ENCODE data around the gene C10orf88.

The C10orf88 gene

DNA sequence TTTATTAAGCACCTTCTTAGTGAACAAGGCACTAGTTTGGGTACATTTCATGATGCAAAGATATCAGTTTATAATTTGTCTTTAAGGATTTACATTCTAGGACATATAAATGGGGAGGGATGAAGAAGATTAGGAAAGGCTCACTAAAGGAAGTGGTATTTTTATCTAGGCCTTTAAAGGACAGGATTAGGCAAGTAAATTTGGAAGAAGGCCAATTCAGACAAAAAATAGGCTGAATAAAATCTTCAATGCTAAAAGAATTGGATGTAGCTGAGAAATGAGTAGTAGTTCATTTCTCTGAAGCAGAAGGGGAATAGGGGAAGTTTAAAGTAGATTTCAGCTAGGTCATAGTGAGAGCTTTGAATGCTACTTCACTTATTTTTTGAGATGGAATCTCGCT, 69.9 kb downstream of the C10orf88 start:
- no peak overlapping the region for H3K4me3 ChIP-seq (ENCODE audit: low read depth, low read length)
- TF ChIP-seq, protein P1, sequence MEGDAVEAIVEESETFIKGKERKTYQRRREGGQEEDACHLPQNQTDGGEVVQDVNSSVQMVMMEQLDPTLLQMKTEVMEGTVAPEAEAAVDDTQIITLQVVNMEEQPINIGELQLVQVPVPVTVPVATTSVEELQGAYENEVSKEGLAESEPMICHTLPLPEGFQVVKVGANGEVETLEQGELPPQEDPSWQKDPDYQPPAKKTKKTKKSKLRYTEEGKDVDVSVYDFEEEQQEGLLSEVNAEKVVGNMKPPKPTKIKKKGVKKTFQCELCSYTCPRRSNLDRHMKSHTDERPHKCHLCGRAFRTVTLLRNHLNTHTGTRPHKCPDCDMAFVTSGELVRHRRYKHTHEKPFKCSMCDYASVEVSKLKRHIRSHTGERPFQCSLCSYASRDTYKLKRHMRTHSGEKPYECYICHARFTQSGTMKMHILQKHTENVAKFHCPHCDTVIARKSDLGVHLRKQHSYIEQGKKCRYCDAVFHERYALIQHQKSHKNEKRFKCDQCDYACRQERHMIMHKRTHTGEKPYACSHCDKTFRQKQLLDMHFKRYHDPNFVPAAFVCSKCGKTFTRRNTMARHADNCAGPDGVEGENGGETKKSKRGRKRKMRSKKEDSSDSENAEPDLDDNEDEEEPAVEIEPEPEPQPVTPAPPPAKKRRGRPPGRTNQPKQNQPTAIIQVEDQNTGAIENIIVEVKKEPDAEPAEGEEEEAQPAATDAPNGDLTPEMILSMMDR (IDR thresholded peaks at IDR 0.05; ENCODE audit: low read depth, low read length): no peak

DNA sequence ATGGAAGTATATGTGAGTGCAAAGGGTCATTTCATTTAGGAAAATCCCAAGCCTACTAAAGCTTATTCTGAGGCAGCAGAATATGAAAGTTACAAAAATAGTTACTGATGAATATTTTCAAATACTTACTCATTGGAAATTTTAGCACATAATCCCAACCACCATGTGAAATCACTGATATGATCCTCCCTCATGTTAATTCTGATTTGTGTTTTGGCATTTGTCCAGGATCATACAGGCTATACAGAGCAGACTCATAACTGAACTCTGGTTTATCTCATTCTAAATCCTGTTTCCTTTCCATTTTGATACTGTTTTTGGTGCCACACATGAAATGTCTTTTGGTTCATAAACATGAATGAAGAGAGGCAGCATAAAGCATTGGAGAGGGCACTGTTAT, 71.3 kb downstream of the C10orf88 start:
- TF ChIP-seq, protein P1 (IDR thresholded peaks at IDR 0.05; ENCODE audit: low read depth, low read length): no peak
- H3K4me3 ChIP-seq (ENCODE audit: low read depth, low read length): no peak overlapping the region
